Heart left ventricle (tissue), 13 donors: ENCODE measurements around the gene C1orf159.

Experiments
- CTCF ChIP-seq, 12 donors: fragments of 200-600 bp; sonication (generic) in 4 of 12; IDR thresholded peaks; one replicate each; pipeline versions ENCODE4 v1.5.0 to v1.8.0; 2018 to 2022; ENCODE audit warnings: antibody characterized with exemption in 12 of 12, mild to moderate bottlenecking in 5 of 12
- POLR2A ChIP-seq, 2 donors: fragments of 450-650 bp; IDR thresholded peaks; one replicate each; pipeline ENCODE4 v1.6.1; 2017; ENCODE audit warnings: antibody characterized with exemption in 2 of 2, mild to moderate bottlenecking in 2 of 2, moderate library complexity in 2 of 2
- donor health status: ischemic (EF 13 %, LVEDD 7.1; RV severe dilation, severe dysfunction).
- donor health status: DM: no; HTN: yes; CAD: no.
- donor health status: DM: no; HTN: no; CAD: no.
- donor health status: ischemic (EF 25% LVEDD 6.9; RV normal size, moderate dysfunction).
- donor health status: ischemic (EF 25% LVEDD 5.7; RV mildly dilated, moderate dysfunction).
- donor health status: ischemic (EF 35%, LVEDD 5.7; RV mildly dilated, moderate dysfunction).
- donor health status: nonischemic (EF 11% LVEDD 7.7; RV severe dilation, severe dysfunction).
- donor health status: DM: yes; HTN: yes; CAD: no.
- donor health status: PGD.
- donor health status: ischemic (EF 29% LVEDD 5.4; RV normal size, mild dysfunction).
- donor health status: nonischemic (EF 23%, LVEDD 6.1; RV moderate dilation, normal function).

- TF ChIP-seq CTCF (IDR thresholded peaks at IDR 0.05): no peak
- TF ChIP-seq POLR2A (IDR thresholded peaks at IDR 0.05): no peak
Observed at GRCh38 chr1:1045129-1045528, 70.8 kb downstream of the C1orf159 start.
